Measurements from ENCODE around the gene HAGHL. TPM values are rescaled to one million over a fixed set of nuclear protein-coding genes. Genes with fewer than 3 reads are reported as not detected.
A peak's percentile ranks its signal among the peaks of the same experiment; 100 is the strongest.

The HAGHL gene
- total and polyA plus RNA-seq, 2 experiments from 2014 or later: 15.5 to 31.5 TPM

- no peaks in the 10 kb centered on the region for H3K36me3 ChIP-seq (replicated peaks; ENCODE audit: insufficient read depth, low read depth)
- no peak overlapping the region for H3K4me2 ChIP-seq
- H3K9me3 ChIP-seq (ENCODE audit: low read depth): no peaks in the 10 kb centered on the region
- H3K79me2 ChIP-seq: no peaks in the 10 kb centered on the region
- TF ChIP-seq EZH2phosphoT487 (IDR thresholded peaks at IDR 0.05; ENCODE audit: low read depth, severe bottlenecking, unreplicated experiment) (no peak), EZH2 (IDR thresholded peaks at IDR 0.05; ENCODE audit: borderline replicate concordance) (no peak)
- TF ChIP-seq, protein P1, sequence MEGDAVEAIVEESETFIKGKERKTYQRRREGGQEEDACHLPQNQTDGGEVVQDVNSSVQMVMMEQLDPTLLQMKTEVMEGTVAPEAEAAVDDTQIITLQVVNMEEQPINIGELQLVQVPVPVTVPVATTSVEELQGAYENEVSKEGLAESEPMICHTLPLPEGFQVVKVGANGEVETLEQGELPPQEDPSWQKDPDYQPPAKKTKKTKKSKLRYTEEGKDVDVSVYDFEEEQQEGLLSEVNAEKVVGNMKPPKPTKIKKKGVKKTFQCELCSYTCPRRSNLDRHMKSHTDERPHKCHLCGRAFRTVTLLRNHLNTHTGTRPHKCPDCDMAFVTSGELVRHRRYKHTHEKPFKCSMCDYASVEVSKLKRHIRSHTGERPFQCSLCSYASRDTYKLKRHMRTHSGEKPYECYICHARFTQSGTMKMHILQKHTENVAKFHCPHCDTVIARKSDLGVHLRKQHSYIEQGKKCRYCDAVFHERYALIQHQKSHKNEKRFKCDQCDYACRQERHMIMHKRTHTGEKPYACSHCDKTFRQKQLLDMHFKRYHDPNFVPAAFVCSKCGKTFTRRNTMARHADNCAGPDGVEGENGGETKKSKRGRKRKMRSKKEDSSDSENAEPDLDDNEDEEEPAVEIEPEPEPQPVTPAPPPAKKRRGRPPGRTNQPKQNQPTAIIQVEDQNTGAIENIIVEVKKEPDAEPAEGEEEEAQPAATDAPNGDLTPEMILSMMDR (IDR thresholded peaks at IDR 0.05; ENCODE audit: poor library complexity): no peak
- H3K27ac ChIP-seq: no peak overlapping the region
- no peak overlapping the region for H2AFZ ChIP-seq
- H3K4me1 ChIP-seq (ENCODE audit: insufficient read depth): peaks cover 23% of the 10 kb centered on the region
- H3K4me3 ChIP-seq: no peak overlapping the region
- 92% methylated on average over 23 of the region's 23 CpGs for WGBS (ENCODE audit: low lambda C conversion rate, missing lambda C conversion rate)
- DNase-seq (ENCODE audit: low spot score): no peak
- peaks cover 6% of the 10 kb centered on the region for H4K20me1 ChIP-seq (ENCODE audit: insufficient read depth, poor library complexity, severe bottlenecking)
- peaks cover 7% of the 10 kb centered on the region for H3K27me3 ChIP-seq
- no peaks in the 10 kb centered on the region for H3K9me2 ChIP-seq (replicated peaks; ENCODE audit: insufficient read depth)
These were observed 1.3 kb upstream of the HAGHL start for GRCh38 chr16:725463-726187.

DNA sequence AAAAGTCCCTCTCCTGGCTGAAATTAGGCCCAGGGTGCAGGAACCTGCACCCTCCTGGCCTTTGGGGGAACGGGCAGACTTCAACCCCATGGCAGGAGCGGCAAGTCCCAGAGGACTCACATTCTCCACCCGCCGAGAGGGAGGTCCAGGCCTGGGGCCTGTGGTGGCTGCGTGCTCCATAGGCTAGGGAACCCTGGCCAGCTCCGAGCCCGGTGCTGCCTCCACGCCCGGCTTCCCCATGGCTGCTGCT is 793 bp upstream of the HAGHL start:
- peaks cover 23% of the 10 kb centered on the region for H3K4me1 ChIP-seq (ENCODE audit: insufficient read depth)
- H3K9me2 ChIP-seq (replicated peaks; ENCODE audit: insufficient read depth): no peaks in the 10 kb centered on the region
- peaks cover 6% of the 10 kb centered on the region for H4K20me1 ChIP-seq (ENCODE audit: insufficient read depth, poor library complexity, severe bottlenecking)
- TF ChIP-seq EZH2phosphoT487 (IDR thresholded peaks at IDR 0.05; ENCODE audit: low read depth, severe bottlenecking, unreplicated experiment): no peak
- TF ChIP-seq EZH2 (IDR thresholded peaks at IDR 0.05; ENCODE audit: borderline replicate concordance): no peak
- TF ChIP-seq, protein P1 (IDR thresholded peaks at IDR 0.05; ENCODE audit: poor library complexity): no peak
- H3K36me3 ChIP-seq (replicated peaks; ENCODE audit: insufficient read depth, low read depth): no peaks in the 10 kb centered on the region
- peak overlapping the region; percentile 99 for H3K4me2 ChIP-seq
- DNase-seq (ENCODE audit: low spot score): no peak
- H3K27me3 ChIP-seq: peaks cover 7% of the 10 kb centered on the region
- H2AFZ ChIP-seq: no peak overlapping the region
- H3K27ac ChIP-seq: no peak overlapping the region
- 24% methylated on average over 9 of the region's 9 CpGs for WGBS (ENCODE audit: low lambda C conversion rate, missing lambda C conversion rate)
- no peak overlapping the region for H3K4me3 ChIP-seq
- H3K9me3 ChIP-seq (ENCODE audit: low read depth): no peaks in the 10 kb centered on the region
- no peaks in the 10 kb centered on the region for H3K79me2 ChIP-seq

- Histone ChIP-seq H3K79me2 (no peaks in the 10 kb centered on the region), H4K20me1 (ENCODE audit: insufficient read depth, poor library complexity, severe bottlenecking) (no peaks in the 10 kb centered on the region), H3K4me2 (peak overlapping the region; percentile 99), H3K27ac (no peak overlapping the region), H3K4me1 (ENCODE audit: insufficient read depth) (peaks cover 17% of the 10 kb centered on the region), H3K36me3 (replicated peaks; ENCODE audit: insufficient read depth, low read depth) (no peaks in the 10 kb centered on the region), H3K9me3 (ENCODE audit: low read depth) (no peaks in the 10 kb centered on the region), H2AFZ (peak overlapping the region; percentile 45), H3K9me2 (replicated peaks; ENCODE audit: insufficient read depth) (no peaks in the 10 kb centered on the region), H3K4me3 (peak overlapping the region; percentile 38), H3K27me3 (peaks cover 7% of the 10 kb centered on the region)
- DNase-seq (ENCODE audit: low spot score): no peak
- 0% methylated on average over 28 of the region's 61 CpGs for WGBS (ENCODE audit: low lambda C conversion rate, missing lambda C conversion rate)
- TF ChIP-seq, protein P1 (IDR thresholded peaks at IDR 0.05; ENCODE audit: poor library complexity): no peak
- TF ChIP-seq EZH2phosphoT487 (IDR thresholded peaks at IDR 0.05; ENCODE audit: low read depth, severe bottlenecking, unreplicated experiment): no peak
- no peak for TF ChIP-seq EZH2 (IDR thresholded peaks at IDR 0.05; ENCODE audit: borderline replicate concordance)
These were observed 528 bp downstream of the HAGHL start for GRCh38 chr16:727291-727977.
